Measurements from ENCODE around the gene GPR158. TPM values are rescaled to one million over a fixed set of nuclear protein-coding genes. Genes with fewer than 3 reads are reported as not detected.

The GPR158 gene
- total RNA-seq, 2 donors from 2014 or later, result 0.07 to 0.16 TPM

- intact Hi-C loops (cut with DNase I), result no loop called here
- Histone ChIP-seq H3K36me3 (no peaks in the 10 kb centered on the region), H3K27me3 (no peaks in the 10 kb centered on the region), H3K9me3 (no peaks in the 10 kb centered on the region), H3K4me1 (no peaks in the 10 kb centered on the region), H3K4me3 (no peak overlapping the region), H3K27ac (no peak overlapping the region), H3K9ac (ENCODE audit: low read depth in 2 of 2, low read length in 2 of 2) (no peak overlapping the region)
- no peak for DNase-seq
- TF ChIP-seq CTCF (IDR thresholded peaks at IDR 0.05), result no peak
Measured at GRCh38 chr10:25417611-25418010, 242.8 kb downstream of the GPR158 start.

- no peak overlapping the region for H3K4me3 ChIP-seq
- intact Hi-C loops (cut with DNase I), result no loop called here
- no peak for TF ChIP-seq CTCF (IDR thresholded peaks at IDR 0.05)
- H3K4me1 ChIP-seq, result no peaks in the 10 kb centered on the region
- H3K27ac ChIP-seq, result no peak overlapping the region
- H3K36me3 ChIP-seq, result no peaks in the 10 kb centered on the region
- H3K9me3 ChIP-seq, result no peaks in the 10 kb centered on the region
- H3K9ac ChIP-seq (ENCODE audit: low read depth in 2 of 2, low read length in 2 of 2), result no peak overlapping the region
- DNase-seq, result no peak
- no peaks in the 10 kb centered on the region for H3K27me3 ChIP-seq
Measured at GRCh38 chr10:25425776-25426175, 251.0 kb downstream of the GPR158 start.

- TF ChIP-seq CTCF (IDR thresholded peaks at IDR 0.05), result no peak
- intact Hi-C loops (cut with DNase I), result no loop called here
Measured at GRCh38 chr10:25436431-25436830, 261.6 kb downstream of the GPR158 start.

GRCh38 chr10:25441270-25441669, 266.5 kb downstream of the GPR158 start:
- TF ChIP-seq CTCF (IDR thresholded peaks at IDR 0.05), result no peak
- intact Hi-C loops (cut with DNase I), result no loop called here
- DNase-seq, result no peak

More at GRCh38 chr10:25436431-25436830, 261.6 kb downstream of the GPR158 start:
- Histone ChIP-seq H3K4me1 (no peaks in the 10 kb centered on the region), H3K4me3 (no peak overlapping the region), H3K36me3 (no peaks in the 10 kb centered on the region), H3K27me3 (no peaks in the 10 kb centered on the region), H3K9me3 (no peaks in the 10 kb centered on the region), H3K9ac (ENCODE audit: low read depth in 2 of 2, low read length in 2 of 2) (no peak overlapping the region), H3K27ac (no peak overlapping the region)
- DNase-seq, result no peak

GRCh38 chr10:25444266-25444665, 269.5 kb downstream of the GPR158 start:
- no peak for DNase-seq
- Histone ChIP-seq H3K4me1 (no peaks in the 10 kb centered on the region), H3K4me3 (no peak overlapping the region), H3K36me3 (no peaks in the 10 kb centered on the region), H3K27ac (no peak overlapping the region), H3K27me3 (no peaks in the 10 kb centered on the region), H3K9ac (ENCODE audit: low read depth in 2 of 2, low read length in 2 of 2) (no peak overlapping the region), H3K9me3 (no peaks in the 10 kb centered on the region)
- TF ChIP-seq CTCF (IDR thresholded peaks at IDR 0.05), result no peak
- intact Hi-C loops (cut with DNase I), result no loop called here

More at GRCh38 chr10:25441270-25441669, 266.5 kb downstream of the GPR158 start:
- no peaks in the 10 kb centered on the region for H3K27me3 ChIP-seq
- H3K9me3 ChIP-seq, result no peaks in the 10 kb centered on the region
- no peaks in the 10 kb centered on the region for H3K4me1 ChIP-seq
- no peak overlapping the region for H3K9ac ChIP-seq (ENCODE audit: low read depth in 2 of 2, low read length in 2 of 2)
- no peaks in the 10 kb centered on the region for H3K36me3 ChIP-seq
- H3K4me3 ChIP-seq, result no peak overlapping the region
- no peak overlapping the region for H3K27ac ChIP-seq

- intact Hi-C loops (cut with DNase I), result no loop called here
- no peak for DNase-seq
- no peak for TF ChIP-seq CTCF (IDR thresholded peaks at IDR 0.05)
- no peaks in the 10 kb centered on the region for H3K4me1 ChIP-seq
- no peaks in the 10 kb centered on the region for H3K27me3 ChIP-seq
- H3K27ac ChIP-seq, result no peak overlapping the region
- H3K4me3 ChIP-seq, result no peak overlapping the region
- no peak overlapping the region for H3K9ac ChIP-seq (ENCODE audit: low read depth in 2 of 2, low read length in 2 of 2)
- H3K36me3 ChIP-seq, result no peaks in the 10 kb centered on the region
- H3K9me3 ChIP-seq, result no peaks in the 10 kb centered on the region
Measured at GRCh38 chr10:25451401-25451800, 276.6 kb downstream of the GPR158 start.

Measured in colonic mucosa (tissue), 4 donors.